Stromal cell of bone marrow (primary cell): ENCODE data around the gene COPS6.

Experiments
- DNase-seq: peaks from one replicate; pipeline ENCODE4 v3.0.0-alpha.2; 2012; ENCODE audit warnings: low read depth

COPS6 gene

GRCh38 chr7:100080907-100081534, 7.7 kb upstream of the COPS6 start:
- no peak for DNase-seq

GRCh38 chr7:100081535-100082102, 7.2 kb upstream of the COPS6 start, which contains the start of gene ZNF3:
TSS of gene ZNF3 (minus strand) at chr7:100081723. CDS start at chr7:100077357, 4,366 bp downstream.
- DNase-seq = peak; percentile 98

GRCh38 chr7:100082978-100083377, 5.8 kb upstream of the COPS6 start:
- DNase-seq = no peak

GRCh38 chr7:100085515-100085914, 3.3 kb upstream of the COPS6 start:
- DNase-seq = no peak

GRCh38 chr7:100087055-100087750, 1.6 kb upstream of the COPS6 start:
- peak; percentile 67 for DNase-seq

GRCh38 chr7:100088095-100088620, 611 bp upstream of the COPS6 start:
- no peak for DNase-seq

- no peak for DNase-seq
These were observed 858 bp downstream of the COPS6 start for GRCh38 chr7:100089458-100090196.

- no peak for DNase-seq
These were observed 2.0 kb downstream of the COPS6 start for GRCh38 chr7:100090527-100091410.

- no peak for DNase-seq
These were observed 2.8 kb downstream of the COPS6 start for GRCh38 chr7:100091411-100092181.

- DNase-seq = no peak
These were observed 4.3 kb downstream of the COPS6 start for GRCh38 chr7:100093054-100093453.

- DNase-seq = no peak
These were observed 4.7 kb downstream of the COPS6 start for GRCh38 chr7:100093498-100093897.

- no peak for DNase-seq
These were observed 5.2 kb downstream of the COPS6 start for GRCh38 chr7:100093925-100094486.

GRCh38 chr7:100095289-100095688, 6.5 kb downstream of the COPS6 start:
- no peak for DNase-seq

GRCh38 chr7:100095704-100096103, 6.9 kb downstream of the COPS6 start:
- no peak for DNase-seq

- no peak for DNase-seq
These were observed 10.1 kb downstream of the COPS6 start for GRCh38 chr7:100098913-100099312.

- no peak for DNase-seq
These were observed 10.7 kb downstream of the COPS6 start for GRCh38 chr7:100099452-100099851.

GRCh38 chr7:100100420-100101015, 11.7 kb downstream of the COPS6 start:
- peak; percentile 93 for DNase-seq

- peak; percentile 98 for DNase-seq
These were observed 12.5 kb downstream of the COPS6 start, which contains the start of the genes AP4M1 and MCM7 for GRCh38 chr7:100101016-100101862. TSS of gene AP4M1 (plus strand) at chr7:100101643. CDS start at chr7:100101715, 72 bp downstream. TSS of gene MCM7 (minus strand) at chr7:100101397. CDS start at chr7:100101294, 103 bp downstream.
